ENCODE results near the gene CASKIN2.
"Not testable (repeated sequence)": the region's sequence is repeated elsewhere in the genome, so short reads cannot be mapped to it uniquely, and the experiment has no call there.

Gene CASKIN2

DNA sequence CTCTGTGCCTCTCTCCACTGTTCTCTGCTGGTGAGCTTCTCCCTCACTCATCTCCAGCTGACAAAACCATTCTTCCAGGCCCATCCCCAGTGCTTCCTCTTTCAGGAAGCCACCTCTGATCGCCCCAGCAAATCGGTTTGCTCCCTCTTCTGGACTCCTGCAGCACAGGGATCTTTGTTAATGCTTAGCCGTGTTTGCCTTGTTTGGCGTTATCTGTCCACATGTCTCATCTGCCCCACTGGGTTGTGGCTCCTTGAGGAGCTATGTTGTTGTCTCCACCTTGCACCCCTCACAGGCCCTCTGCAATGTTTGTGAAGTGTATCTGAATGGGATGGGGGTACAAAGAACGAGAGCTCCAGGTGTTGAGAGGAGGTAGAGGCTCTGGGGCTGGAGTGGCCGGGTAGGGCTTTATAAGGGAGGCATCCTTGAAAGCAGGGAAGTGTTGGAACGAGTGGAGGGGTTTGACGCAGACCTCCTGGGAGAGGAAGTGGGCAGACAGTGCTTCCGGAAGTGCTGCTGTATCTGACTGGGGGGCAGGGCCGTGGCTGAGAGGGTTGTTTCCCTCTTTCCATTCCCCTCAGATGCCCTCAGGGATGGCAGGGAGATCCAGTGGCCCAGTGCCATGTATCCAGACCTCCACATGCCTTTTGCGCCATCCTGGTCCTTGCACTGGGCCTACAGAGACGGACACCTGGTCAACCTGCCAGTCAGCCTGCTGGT lies 27.8 kb downstream of the CASKIN2 start:
- DNase-seq, result peak; percentile 58

DNA sequence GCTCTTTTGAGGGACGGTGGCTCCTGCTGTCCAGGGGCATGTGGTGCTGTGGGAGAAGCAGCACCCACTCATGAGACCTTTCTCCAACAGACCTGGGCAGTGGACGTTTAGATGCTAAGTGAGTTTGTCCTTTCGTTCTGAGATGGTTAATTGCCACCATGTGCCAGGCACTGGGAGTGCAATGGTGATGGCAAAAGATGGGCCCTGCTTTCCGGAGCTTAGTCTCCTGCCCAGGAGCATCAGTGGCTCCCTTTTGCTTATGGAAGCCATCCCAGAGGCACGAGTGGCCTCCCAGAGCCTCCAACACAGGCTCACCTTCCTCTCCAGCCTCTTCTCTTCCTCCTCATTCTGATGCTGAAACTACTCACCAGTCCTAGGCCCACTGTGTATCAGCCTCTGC lies 28.4 kb downstream of the CASKIN2 start:
- DNase-seq, result no peak

DNA sequence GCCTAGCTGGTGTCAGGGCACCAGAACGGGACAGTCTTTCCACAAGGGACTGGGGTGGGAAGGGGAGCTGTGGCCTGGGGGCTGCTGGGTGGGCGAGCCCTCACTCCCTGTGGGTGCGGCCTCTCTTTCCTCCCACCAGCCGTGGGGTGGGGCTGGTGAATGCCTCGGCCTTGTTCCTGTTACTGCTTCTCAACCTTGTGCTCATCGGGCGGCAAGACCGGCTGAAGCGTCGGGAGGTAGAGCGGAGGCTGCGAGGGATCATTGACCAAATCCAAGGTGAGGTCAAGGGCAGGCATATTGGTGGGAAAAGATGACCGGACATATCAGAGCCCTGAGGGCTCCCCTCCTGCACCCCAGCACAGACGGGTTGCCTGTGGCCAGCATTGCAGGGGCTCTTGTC lies 29.2 kb downstream of the CASKIN2 start:
- DNase-seq, result no peak

DNA sequence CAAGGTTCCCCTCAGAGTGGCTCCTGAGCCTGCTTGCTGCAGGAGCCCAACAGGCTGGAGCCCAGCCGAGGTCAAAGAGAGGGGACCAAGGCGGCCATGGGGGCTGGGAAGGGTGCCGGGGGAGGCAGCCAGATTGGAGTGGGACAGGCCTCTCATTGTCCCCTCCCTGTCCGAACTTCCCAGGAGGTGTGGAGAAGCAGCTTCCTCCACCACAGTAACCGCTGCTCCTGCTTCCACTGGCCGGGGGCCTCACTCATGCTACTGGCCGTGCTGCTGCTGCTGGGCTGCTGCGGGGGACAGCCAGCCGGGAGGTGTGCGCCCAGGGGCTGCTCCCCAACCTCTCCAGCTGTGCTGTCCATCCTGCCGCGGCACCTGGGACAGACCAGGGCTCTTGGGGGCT lies 29.6 kb downstream of the CASKIN2 start:
- no peak for DNase-seq

DNA sequence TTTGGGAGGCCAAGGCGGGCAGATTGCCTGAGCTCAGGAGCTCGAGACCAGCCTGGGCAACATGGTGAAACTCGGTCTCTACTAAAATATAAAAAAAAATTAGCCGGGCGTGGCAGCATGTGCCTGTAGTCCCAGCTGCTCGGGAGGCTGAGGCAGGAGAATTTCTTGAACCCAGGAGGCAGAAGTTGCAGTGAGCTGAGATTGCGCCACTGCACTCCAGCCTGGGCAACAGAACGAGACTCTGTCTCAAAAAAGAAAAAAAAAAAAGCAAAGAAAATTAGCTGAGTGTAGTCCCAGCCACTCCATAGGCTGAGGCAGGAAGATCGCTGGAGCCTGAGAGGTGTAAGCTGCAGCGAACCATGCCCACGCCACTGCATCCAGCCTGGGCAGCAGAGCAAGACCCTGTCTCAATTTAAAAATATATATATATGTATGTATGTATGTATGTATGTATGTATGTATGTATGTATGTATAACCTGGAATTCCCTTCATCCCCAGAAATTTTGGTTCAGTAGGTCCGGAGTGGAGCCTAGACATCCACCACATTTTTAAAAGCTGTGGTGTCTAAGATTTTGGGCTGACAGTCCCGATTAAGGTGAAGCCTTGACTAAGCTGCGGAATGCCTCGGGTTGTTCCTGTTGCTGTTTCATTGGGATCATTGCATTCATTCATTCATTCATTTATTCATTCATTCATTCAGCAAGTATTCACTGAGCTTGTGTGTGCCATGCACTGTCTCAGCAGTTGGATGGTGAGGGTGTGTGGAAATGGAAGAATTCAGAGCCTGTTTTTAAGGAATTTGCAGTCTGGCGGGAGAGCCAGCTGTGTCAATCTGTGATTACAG lies 33.0 kb downstream of the CASKIN2 start:
- DNase-seq, result no peak

DNA sequence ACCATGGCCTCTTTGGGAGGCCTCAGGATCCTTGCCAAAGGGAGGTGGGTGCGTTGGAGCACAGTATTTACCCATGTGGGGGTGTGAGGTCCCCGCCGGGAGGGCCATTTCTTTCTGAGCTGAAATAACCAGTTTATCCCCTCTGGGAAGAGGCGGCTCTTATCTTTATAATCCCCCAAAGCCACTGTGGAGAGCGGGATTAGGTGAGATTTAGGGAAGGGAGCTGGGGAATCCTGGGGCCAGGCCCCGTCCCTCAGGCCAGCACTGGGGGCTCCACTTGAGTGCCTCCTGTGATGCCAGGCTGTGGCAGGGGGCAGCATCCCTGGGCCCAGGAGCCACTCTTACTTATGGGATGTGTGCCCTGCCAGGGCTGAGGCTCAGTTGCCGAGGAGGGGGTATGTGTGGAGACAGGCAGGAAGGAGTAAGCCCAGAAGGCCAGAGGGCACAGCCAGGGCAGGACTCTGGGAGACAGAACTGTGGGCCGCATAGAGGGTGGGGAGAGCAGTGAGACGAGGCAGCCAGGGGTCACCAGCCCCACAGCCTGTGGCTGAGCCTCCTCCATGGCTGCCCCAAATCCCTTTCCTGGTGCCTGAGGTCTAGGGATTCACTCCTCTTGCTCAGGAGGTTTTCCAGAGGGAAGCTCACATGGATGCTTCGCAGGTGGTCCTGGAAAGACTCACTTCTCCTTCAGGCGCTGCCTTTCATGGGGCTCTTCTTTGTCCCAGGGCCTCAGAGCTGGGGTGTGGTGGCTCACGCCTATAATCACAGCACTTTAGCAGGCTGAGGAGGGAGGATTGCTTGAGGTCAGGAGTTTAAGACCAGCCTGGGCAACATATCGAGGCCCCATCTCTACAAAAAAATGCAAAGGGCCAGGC lies 33.9 kb downstream of the CASKIN2 start:
- no peak for DNase-seq

DNA sequence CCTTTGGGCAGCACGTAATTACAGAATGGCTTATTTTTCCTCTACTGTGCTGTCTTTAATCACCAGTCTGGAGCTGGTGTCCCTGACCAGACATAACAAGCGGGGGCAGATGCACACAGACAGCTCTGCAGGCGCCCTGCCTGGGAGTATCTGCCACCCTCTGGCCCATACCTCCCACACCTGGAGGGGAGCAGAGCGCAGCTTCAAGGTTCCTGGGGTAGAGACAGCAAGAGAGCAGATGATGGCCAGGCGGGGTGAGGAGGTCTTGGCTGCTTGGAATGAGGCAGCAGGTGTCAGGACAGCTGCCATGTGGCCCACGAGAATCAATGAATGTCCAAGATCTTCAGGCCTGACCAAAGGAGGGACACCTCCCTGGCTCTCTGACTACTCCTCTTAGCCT lies 35.1 kb downstream of the CASKIN2 start:
- DNase-seq, result no peak

DNA sequence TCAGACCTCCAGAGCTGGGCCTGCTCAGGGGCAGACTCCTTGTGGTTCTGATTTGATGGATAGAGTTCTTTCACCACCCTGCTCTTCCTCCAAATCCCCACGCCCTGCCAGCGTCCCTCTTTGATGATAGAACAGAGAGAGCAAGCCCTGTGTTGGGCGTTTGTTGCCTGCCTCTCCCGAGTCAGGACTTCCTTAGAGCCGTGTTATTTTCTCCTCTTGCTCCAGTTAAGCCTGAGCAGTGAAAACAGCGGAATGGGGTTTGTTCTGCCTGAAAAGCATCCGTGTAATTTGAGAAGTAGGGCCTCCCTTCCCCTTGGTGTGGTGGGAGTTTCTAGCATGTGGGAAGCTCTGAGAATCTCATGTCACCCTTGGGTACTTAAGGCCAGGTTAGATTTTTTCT lies 36.8 kb downstream of the CASKIN2 start:
- no peak for DNase-seq

DNA sequence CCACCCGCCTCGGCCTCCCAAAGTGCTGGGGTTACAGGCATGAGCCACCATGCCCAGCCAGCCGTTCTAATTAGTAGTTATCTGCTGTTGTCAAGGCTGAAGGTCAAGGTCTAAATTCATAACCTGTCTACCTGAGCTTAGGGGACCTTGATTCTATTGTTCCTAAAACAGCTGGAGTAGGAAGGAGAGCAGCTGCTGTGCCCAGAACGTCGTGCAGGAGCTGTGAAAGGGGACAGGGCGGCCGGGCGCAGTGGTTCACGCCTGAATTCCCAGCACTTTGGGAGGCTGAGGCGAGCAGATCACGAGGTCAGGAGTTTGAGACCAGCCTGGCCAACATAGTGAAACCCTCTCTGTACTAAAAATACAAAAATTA lies 37.9 kb downstream of the CASKIN2 start:
- DNase-seq, result not testable (repeated sequence)

DNA sequence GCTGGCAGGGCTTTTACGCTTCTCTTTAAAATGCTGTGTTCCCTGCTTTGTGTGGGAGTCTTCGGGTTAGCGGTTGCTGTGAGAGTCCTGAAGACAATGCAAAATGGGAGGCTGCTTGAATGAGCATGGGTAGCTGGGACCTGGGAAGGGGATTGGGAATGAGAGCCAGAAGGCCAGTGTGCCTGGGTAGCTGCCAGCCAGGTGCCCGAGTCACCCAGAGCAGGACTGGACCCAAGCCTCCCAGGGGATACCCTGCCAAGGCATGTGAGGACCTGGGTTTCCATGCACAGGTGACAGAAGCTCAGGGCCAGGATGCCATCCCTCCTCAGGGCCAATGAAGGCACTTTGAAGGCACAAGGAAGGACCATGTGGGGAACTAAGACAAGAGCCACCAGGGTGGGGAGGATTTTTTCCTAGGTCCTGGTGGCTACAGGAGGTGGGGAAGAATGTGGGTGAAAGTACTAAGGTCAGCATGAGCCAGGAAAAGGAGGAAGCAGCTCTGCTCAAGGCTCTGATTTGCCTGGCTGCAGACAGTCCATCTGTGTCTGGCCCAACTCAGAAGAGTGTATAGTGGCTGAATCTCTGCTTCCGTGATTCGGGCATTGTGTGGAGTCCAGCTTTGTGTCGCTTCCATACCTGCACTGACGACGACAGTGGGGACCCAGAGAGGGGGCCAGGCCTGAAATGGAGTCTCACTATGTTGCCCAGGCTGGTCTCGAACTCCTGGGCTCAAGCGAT lies 38.4 kb downstream of the CASKIN2 start:
- no peak for DNase-seq

DNA sequence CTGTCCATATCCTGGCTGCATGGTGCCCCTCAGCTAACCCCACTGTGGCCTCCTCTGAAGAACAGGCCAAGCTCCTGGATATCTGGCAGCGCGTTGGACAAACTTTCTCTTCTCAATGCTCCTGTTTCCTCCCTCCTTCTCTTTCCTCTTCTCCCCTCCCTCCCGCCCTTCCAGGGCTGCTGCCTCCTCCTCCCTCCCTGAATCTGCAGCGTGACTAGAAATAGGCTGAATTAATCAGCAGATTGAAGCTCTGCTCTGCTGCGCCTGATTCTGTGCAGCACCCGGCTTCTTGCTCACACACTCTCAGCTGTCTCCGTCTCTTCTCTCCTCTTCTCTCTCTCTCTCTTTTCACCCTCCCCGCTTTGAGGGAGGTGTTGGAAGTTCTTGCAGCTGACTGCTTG lies 39.1 kb downstream of the CASKIN2 start:
- DNase-seq, result no peak

DNA sequence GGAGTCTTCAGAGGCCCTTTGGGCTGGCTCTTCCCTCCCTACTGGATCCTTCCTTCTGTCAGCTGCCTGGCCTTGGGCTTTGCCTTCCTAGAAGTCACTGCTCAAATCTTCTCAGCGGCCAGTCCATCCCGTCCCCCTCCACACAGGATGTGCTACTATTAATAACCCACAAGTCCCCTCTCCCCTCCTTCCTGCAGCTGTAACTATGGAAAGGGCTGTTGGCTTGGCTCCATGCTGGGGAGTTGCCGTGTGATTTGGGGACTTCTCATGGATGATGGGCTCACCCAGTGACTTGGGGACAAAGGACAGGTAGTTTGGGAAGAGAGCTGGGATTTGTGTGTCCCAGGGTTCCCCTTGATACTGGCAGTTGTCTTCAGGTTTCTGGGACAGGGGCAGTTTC lies 39.5 kb downstream of the CASKIN2 start:
- DNase-seq, result no peak

DNA sequence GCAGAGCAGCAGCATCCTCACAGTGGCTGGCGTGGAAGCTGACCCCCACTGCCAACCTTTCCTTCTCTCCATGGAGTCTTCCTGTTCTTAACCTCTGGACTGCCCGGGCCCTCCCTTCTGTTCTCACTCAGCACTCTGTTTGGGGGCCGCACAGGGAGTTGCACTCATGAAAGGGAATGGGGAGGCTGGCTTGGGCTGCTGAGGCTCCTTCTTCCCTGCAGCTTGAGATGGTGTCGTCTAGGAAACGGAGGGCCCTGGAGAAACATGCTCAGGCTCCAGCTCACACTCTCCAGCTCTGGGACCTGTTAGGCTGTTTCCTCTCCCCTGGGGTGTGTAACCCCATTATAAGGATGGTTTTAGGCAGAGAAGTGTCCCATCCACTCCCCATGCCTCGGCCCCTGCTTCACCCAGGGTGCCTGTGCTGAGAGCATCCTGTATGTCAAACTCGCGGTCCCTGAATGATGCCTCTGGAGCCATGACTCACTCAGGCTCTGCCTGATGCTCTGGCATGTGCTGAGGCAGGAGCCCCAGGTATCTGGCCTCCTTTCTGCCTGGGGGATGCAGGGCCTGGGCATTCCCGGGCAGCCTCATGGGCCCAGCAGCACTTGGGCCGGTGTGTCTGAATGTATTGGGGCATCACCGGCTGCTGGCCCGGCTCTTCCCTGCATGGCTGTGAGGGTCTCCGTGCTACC lies 40.0 kb downstream of the CASKIN2 start:
- no peak for DNase-seq

DNA sequence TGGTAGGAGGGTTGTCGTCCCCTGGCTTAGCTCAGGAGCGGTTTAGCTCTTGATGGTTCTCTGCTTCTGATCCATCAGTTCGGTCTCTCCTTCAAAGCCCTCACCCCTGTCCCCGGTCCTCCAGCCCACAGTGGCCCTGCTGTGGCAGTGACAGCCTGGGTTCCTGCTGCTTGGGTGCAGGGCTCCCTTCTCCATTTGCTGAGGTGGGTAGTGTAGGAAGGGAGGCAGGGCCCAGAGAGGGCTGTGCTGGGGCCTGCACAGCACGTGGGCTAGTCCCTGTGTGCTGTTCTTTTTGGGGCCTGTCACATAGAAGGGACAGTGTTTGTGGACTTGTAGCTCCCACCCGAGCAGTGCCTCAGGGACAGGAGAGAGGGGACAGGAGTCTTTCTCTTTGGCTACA lies 40.6 kb downstream of the CASKIN2 start:
- DNase-seq, result no peak

DNA sequence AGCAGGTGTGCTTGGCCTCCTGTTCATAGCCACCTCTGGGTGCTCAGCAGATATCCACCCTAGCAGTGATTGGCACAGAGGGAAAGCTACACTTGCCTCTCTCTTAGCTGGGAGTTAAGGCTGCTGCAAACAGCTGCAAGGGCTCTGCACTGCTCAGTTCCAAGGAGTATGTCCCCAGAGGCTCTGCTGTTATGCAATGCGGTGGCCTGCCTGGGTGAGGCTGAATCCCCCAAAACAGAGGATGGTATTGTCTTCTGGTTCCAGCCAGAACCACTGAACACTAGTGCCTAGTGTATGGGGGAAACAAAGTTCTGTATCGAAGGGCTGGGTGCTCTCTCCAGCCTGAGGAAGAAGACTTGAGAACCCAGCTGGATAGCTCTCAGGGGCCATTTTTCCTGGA lies 42.1 kb downstream of the CASKIN2 start:
- no peak for DNase-seq

DNA sequence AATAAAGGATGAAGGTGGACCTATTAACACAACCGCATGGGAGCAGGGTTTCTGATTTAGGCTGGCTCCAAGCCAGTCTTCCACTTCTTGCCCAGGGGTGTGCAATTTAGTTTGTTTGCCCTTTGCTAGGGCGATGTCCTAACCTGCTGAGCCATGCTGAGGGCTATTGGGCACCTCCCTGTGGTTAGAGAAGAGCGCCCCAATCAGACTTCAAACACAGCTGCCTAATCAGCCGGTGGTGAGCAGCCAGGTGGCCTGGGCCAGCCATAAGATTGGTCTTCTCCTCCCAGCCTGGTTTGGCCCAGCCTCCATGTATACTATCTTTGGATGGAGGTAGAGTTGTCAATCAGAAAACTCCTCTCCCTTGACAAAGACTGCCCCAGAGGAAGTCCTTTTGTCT lies 43.2 kb downstream of the CASKIN2 start:
- no peak for DNase-seq

DNA sequence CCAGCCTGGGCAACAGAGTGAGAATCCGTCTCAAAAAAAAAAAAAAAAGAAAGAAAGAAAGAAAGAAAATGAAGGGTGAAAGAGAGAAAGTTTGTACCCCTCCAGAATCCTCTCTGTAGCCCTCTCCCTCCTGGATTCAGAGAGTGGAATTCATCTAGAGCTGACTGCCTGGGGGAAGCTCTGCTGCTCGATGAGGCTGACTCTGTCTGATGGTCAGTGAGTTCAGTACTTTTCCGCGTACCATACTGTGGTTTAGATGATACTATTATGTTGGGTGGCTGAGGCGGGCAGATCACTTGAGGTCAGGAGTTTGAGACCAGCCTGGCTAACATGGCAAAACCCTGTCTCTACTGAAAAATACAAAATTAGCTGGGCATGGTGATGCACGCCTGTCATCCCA lies 44.1 kb downstream of the CASKIN2 start:
- no peak for DNase-seq

DNA sequence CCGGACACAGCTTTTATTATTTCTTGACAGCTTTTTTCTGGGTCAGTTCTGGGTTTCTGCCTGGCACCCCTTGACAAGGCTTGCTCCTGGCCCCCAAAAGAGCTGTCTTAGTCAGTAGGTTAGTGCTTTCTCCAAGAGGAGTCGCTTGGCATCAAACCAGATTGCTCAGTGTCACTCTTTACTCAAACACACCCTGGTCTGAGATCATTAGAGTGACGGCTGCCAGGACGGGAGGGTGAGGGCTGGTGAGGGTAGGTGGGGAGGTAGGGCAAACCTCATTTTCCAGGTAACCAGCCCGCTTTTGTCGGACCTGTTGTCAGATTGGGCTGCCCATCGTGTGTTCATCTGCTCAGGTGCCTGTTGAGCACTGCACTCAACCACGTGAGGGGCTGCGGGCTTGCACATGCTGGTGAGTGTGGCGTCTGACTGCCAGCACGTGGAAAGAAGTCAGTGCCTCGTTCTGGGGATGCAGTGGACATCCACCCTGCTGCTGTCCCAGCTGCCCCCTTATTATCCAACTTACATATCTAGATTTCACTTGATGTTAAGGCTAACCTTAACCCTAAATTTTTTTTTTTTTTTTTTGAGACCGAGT lies 46.5 kb downstream of the CASKIN2 start:
- no peak for DNase-seq

DNA sequence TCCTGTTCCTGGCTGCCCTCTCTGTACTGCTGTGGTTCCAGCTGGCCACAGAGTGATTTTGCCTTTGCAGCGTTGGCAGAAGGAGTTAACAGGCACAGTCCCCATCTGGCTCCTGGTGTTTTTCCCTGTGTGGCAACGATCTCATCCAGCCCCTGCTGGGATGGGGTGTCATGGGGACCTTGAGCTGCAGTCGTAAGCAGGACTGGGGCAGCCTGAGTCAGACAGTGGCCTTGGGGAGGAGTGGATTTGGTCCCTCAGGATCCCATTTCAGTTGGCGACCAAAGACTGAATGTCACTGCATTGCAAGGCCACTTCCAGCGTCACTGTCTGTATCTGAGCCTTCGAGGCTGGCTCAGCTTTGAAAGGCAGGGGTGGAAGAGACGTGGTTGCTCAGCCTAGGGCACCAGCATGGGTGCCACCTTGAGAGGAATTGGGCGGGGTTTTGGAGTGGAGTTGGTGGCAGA lies 47.0 kb downstream of the CASKIN2 start:
- DNase-seq, result no peak

DNA sequence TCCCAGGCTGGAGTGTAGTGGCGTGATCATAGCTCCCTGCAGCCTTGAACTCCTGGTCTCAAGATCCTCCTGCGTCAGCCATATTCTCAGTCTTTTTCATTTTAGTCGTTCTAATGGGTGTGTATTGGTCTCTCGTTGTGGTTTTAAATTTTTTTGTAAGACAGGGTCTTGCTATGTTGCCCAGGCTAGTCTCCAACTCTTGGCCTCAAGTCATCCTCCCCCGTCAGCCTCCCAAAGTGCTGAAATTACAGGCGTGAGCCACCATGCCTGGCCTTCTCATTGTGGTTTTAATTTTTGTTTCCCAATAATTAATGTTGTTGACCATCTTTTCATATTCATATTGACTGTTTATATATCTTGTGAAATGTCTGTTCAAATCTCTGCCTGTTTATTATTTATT lies 50.3 kb downstream of the CASKIN2 start:
- DNase-seq, result no peak

DNA sequence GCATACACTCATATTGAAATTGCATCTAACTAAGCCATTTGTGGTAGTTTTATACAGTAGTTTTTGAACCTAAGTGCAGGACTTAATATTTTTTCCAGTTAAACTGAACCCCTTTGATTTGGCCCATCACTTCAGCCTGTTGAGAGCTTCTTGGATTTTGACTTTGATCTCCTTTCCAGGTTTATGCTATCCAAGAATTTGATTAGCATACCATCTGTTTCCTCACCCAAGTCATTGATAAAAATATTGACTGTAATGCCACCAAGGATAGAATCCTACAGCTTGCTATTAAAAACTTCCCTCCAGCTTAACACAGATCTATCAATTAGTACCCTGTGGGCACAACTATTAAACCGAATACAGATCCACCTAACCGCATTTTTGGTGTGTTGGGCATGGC lies 51.7 kb downstream of the CASKIN2 start:
- DNase-seq, result no peak

DNA sequence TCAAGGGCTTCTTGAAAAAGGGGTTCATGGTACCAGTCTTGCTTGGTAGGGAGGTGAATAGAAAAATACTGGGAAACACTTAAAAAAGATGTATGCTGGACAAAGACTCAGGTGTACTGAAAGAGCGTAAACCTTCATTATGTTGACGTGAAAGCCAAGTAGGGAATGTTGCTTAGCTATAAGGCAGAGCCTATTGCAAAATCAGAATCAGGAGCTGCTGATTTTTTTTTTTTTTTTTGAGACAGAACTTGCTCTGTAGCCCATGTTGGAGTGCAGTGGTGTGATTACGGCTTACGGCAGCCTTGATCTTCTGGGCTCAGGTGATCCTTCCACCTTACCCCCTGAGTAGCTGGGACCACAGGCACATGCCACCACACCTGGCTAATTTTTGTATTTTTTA lies 55.0 kb downstream of the CASKIN2 start:
- no peak for DNase-seq
